Erythroblast (primary cell): ENCODE results near the gene KAT6B.
"Not testable (repeated sequence)": the region's sequence is repeated elsewhere in the genome, so short reads cannot be mapped to it uniquely, and the experiment has no call there.

Experiments
- DNase-seq, 2 experiments: peaks; one replicate each; lab custom pipeline; 2025; lab: John Stamatoyannopoulos, UW
- GATA1 ChIP-seq: IDR thresholded peaks from 2 replicates; pipeline ENCODE4 v1.6.1; 2011; ENCODE audit warnings: low read depth, mild to moderate bottlenecking, control low read depth, low read length, moderate library complexity
- POLR2A ChIP-seq: IDR thresholded peaks from 2 replicates; pipeline ENCODE4 v1.6.1; 2011; ENCODE audit warnings: mild to moderate bottlenecking, low read length

The KAT6B gene

GRCh38 chr10:74856940-74857339 lies 30.5 kb downstream of the KAT6B start:
- no peak for DNase-seq
- TF ChIP-seq POLR2A (no peak), GATA1 (no peak)

GRCh38 chr10:74857586-74857985 lies 31.2 kb downstream of the KAT6B start:
- TF ChIP-seq POLR2A, result no peak
- TF ChIP-seq GATA1, result no peak
- no peak for DNase-seq

GRCh38 chr10:74859546-74859945 lies 33.1 kb downstream of the KAT6B start:
- TF ChIP-seq POLR2A, result no peak
- no peak for TF ChIP-seq GATA1
- no peak for DNase-seq

- TF ChIP-seq POLR2A (no peak), GATA1 (no peak)
- no peak for DNase-seq
Observed at GRCh38 chr10:74862625-74863024, 36.2 kb downstream of the KAT6B start.

- peak in 1 of 2 experiments; percentile 8 for DNase-seq
- TF ChIP-seq GATA1 (no peak), POLR2A (no peak)
Observed at GRCh38 chr10:74863551-74863950, 37.2 kb downstream of the KAT6B start.

- DNase-seq, result no peak
Observed at GRCh38 chr10:74867351-74867750, 41.0 kb downstream of the KAT6B start.

GRCh38 chr10:74868392-74868977 lies 42.1 kb downstream of the KAT6B start:
- DNase-seq, result no peak
- TF ChIP-seq POLR2A, result no peak
- TF ChIP-seq GATA1, result no peak

More at GRCh38 chr10:74867351-74867750, 41.0 kb downstream of the KAT6B start:
- TF ChIP-seq GATA1 (no peak), POLR2A (no peak)

- peak in 1 of 2 experiments; percentile 9 for DNase-seq
- no peak for TF ChIP-seq GATA1
- no peak for TF ChIP-seq POLR2A
Observed at GRCh38 chr10:74869635-74870034, 43.2 kb downstream of the KAT6B start.

- TF ChIP-seq POLR2A, result no peak
- no peak for TF ChIP-seq GATA1
Observed at GRCh38 chr10:74870191-74870590, 43.8 kb downstream of the KAT6B start.

GRCh38 chr10:74871595-74872382 lies 45.4 kb downstream of the KAT6B start:
- no peak for TF ChIP-seq POLR2A
- no peak for TF ChIP-seq GATA1

More at GRCh38 chr10:74870191-74870590, 43.8 kb downstream of the KAT6B start:
- DNase-seq, result no peak

GRCh38 chr10:74873803-74874454 lies 47.5 kb downstream of the KAT6B start:
- TF ChIP-seq POLR2A, result no peak
- DNase-seq, result no peak

More at GRCh38 chr10:74871595-74872382, 45.4 kb downstream of the KAT6B start:
- DNase-seq, result no peak

GRCh38 chr10:74874649-74875048 lies 48.2 kb downstream of the KAT6B start:
- TF ChIP-seq GATA1 (no peak), POLR2A (no peak)
- DNase-seq, result no peak

GRCh38 chr10:74875068-74875467 lies 48.7 kb downstream of the KAT6B start:
- DNase-seq, result no peak
- TF ChIP-seq GATA1 (no peak), POLR2A (no peak)

GRCh38 chr10:74875966-74876365 lies 49.6 kb downstream of the KAT6B start:
- DNase-seq, result no peak
- TF ChIP-seq GATA1 (no peak), POLR2A (no peak)

GRCh38 chr10:74877054-74877453 lies 50.7 kb downstream of the KAT6B start:
- not testable (repeated sequence) for DNase-seq
